GM18526 (cell line): Measurements from ENCODE around the gene SOSTDC1.
A peak's percentile ranks its signal among the peaks of the same experiment; 100 is the strongest.

Source experiments
- POLR2A ChIP-seq: IDR thresholded peaks from 3 replicates; pipeline ENCODE4 v1.6.1; 2011; ENCODE audit not compliant: insufficient read length; ENCODE audit errors: extremely low read depth

Gene SOSTDC1

DNA sequence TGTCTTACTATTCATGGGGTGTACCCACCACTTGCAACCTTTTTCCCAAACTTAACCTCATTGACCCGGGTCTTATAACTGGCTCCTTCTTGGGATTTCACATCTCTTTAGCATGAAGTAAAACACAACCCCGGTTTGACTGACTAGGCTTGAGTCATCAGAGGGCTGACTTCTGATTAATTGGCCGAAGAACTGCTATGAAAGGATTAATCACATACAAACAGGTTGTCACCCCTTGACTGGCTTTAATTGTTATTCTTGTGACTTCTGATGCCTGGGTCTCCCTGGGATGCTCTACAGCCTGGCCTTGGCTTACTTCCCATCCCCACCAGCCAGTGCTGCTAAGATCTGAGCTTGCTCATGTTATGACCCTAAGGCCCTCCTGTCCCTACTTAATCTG is 35.4 kb downstream of the SOSTDC1 start:
- TF ChIP-seq POLR2A: no peak

GRCh38 chr7:16428672-16429071 is 36.9 kb downstream of the SOSTDC1 start:
- no peak for TF ChIP-seq POLR2A

- TF ChIP-seq POLR2A: no peak
These were observed 37.4 kb downstream of the SOSTDC1 start for GRCh38 chr7:16428182-16428581.

GRCh38 chr7:16423761-16424160 is 41.8 kb downstream of the SOSTDC1 start:
- no peak for TF ChIP-seq POLR2A

GRCh38 chr7:16422917-16423316 is 42.6 kb downstream of the SOSTDC1 start:
- no peak for TF ChIP-seq POLR2A

GRCh38 chr7:16422103-16422435 is 43.5 kb downstream of the SOSTDC1 start:
- no peak for TF ChIP-seq POLR2A

DNA sequence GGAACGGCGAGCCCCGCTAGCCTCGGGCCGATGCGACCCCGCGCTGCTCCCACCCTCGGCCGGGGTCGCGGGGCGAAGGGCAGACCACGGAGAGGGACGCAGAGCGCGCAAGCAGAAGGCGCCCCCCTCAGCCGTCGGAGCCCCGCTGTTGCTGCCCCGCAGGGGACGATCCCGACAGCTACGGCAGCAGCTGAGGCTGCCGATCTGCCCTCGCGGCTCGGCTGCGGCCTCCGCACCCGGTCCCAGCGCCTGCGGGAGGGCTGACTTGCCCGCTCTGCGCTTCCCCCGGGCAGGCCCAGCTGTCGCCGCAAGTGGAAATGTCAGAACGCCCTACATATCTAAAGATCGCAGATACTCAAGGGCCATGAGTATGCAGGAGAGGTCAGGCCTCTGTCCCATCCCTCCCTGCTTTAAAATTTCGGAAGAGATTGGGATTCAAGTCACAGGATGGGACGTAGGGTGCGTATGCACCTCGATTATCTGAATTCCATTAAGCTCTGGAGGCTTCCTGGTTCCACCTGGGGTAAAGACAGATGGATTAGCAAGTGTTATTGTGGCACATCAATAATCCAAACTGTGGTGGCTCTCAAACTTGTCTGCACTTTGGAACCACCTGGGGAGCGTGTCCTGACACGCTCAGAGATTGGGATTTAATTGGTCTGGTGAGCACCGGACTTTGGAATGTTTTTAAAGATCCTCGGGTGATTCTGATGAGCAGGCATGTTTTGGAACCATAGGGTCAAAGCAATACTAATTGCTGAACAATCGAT is 44.0 kb downstream of the SOSTDC1 start, which contains the start of gene CRPPA:
TSS of gene CRPPA (minus strand) at position 206 of the 770 bp plus-strand sequence. CDS start 216 bp downstream, outside the sequence.
- no peak for TF ChIP-seq POLR2A

DNA sequence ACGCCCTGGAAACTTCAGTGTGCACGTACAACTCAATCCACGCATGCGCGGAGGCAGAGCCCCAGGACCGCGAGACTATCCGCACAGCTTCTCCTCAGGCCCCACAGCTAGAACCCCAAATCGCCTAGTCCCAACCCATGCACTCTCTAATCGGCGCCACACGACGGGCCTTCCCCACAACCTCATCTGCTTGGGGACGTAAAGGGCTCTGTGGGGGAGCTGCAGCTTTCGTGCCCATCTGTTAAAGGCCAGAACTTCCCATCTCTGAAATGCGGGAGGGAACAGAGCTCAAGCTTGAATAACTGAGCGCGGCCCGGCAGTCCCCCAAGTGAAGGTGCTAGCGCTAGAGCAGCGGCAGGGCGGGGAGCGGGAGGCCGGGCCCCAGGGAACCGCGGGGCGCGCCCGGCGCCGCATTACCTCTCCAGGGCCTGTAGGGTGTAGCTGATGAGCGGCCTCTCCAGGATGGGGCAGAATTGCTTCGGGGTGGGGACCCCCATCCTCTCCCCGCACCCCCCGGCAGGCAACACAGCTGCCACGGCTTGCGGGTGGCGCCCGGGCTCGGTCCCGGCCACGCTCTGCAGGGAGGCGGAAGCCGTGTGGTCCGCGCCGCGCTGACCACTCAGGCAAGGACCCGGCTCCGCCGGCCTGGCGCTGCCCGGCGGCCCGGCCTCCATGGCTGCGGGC is 44.7 kb downstream of the SOSTDC1 start:
- peak; percentile 53 for TF ChIP-seq POLR2A

DNA sequence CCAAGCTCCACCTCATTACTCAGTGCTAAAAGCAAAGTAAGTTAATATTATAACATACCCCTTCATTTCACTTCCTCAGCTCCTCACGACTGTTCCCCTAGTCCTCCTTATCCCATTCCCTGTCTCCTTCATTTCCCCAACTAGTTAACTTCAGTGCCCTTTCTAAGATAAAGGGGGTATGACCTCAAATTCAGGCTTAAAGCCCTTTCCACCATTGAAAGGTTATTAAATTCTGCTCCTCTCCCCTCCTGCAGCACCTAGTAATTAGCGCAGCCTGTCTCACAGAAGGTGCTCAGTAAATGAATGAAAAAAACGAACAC is 45.2 kb downstream of the SOSTDC1 start:
- no peak for TF ChIP-seq POLR2A

- TF ChIP-seq POLR2A: no peak
These were observed 45.7 kb downstream of the SOSTDC1 start for GRCh38 chr7:16419859-16420258.

DNA sequence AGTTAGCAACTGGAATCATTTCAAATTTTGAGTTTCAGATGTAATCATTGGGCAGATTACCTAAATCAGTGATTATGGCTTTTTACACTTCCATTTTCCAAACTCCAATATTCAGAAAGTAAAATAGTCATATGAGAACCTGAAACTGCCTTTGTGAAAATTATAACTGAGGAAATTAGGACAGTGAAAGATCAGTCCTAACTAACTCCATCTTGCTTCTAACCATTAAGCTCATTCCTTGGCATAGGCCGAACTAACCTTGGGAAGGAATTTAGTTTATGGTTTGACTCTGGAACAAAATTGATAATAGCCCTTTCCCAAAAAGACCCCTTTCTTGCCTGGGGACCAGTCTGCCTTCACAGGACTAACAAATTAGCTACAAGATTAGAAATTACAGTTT is 46.4 kb downstream of the SOSTDC1 start:
- no peak for TF ChIP-seq POLR2A

GRCh38 chr7:16417906-16418305 is 47.6 kb downstream of the SOSTDC1 start:
- no peak for TF ChIP-seq POLR2A

DNA sequence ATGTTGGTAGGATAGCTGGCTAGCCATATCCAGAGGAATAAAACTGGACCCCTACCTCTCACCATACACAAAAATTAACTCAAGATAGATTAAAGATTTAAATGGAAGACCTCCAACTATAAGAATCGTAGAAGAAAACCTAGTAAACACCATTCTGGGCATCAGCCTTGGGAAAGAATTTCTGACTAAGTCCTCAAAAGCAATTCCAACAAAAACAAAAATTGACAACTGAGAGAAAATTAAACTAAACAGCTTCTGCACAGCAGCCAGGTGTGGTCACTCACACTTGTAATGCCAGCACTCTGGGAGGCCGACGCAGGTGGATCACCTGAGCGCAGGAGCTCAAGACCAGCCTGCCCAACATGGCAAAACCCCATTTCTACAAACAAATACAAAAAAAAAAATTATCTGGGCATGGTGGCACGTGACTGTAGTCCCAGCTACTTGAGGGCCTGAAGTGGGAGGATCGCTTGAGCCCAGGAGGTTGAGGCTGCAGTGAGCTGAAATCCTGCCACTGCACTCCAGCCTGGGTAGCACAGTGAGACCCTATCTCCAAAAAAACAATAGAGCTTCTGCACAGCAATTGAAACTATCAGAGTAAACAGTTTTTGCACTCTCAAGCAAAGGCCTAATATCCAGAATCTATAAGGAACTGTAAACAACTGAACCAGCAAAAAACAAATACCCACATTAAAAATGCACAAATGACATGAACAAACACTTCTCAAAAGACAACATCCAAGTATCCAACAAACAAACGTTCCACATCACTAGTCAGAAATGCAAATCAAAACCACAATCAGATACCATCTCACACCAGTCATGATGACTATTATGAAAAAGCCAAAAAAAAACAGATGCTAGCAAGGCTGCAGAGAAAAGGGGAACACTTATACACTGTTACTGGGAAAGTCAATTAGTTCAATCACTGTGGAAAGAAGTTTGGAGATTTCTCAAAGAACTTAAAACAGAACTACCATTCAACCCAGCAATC is 49.0 kb downstream of the SOSTDC1 start:
- no peak for TF ChIP-seq POLR2A

DNA sequence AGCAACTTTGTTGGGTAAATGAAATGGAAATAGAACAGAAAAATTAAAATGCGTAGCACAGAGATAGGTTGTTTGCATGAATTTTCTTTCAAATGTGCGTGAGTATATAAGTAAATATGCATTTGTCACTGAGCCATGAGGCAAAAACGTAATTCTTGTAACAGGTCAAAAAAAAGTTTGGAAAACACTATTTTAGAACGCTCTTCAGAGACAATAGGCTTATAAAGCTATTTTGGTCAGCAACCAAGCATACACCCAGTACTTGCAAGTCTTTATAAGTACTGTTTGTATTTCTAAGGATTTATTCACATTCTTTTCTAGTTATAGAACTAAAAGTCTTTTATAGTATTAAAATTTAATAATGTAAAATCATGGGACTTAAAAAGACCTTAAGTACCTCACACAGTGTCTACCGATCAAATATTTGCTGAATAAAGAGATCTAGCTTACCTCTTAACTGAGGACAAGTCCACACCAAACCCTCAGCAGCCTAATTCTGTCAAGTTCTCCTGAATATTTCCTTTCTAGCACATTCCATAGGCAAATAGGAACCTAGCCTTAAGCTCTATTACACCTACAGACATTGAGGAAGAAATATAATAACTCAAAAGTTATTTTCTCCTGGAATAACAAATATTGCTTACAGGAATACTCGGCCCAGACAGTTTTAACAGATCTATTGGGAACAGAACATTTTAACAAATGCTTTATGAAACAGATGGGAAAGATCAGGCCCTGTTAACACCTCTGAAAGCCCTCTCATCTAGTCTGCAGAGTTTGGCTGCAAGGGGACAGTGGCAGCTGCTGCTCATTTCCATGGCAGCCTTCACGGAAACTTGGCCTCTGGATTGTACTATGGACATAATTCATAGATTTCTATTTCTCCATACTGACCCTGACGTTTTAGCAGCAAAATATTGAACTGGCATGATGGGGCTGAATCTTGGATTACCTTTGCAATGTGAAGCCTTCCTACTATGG is 53.0 kb downstream of the SOSTDC1 start:
- TF ChIP-seq POLR2A: no peak
